ENCODE measurements around the gene STAM2. TPM values are rescaled to one million over a fixed set of nuclear protein-coding genes. Genes with fewer than 3 reads are reported as not detected.
A peak's percentile ranks its signal among the peaks of the same experiment; 100 is the strongest.

Gene STAM2
- polyA plus RNA-seq, 2 of the 4 experiments (the other 2 are of a cell fraction), result 13.8 to 34.5 TPM

DNA sequence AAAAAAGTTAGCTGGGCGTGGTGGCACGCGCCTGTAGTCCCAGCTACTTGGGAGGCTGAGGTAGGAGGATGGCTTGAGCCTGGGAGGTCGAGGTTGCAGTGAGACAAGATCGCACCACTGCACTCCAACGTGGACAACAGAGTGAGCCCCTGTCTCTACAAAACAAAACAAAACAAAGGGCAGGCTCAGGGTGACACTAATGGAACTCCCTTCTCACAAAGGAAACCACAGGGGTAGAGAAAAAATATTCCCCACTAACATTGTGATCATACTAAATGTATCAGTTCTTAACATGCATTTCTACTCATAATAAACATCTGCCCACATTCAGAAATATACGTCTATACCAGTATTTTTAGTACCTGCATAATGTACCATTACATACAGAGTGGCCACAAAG is 21.1 kb downstream of the STAM2 start:
- no peak for ATAC-seq
- Histone ChIP-seq H3K4me1 (0 out of 3 replicates have a peak, but pooled peaks cover 3% of the 10 kb centered on the region), H3K4me3 (no peak overlapping the region), H3K27ac (no peak overlapping the region), H3K4me2 (no peak overlapping the region), H3K9me3 (0 out of 3 replicates have a peak, but pooled peaks cover 3% of the 10 kb centered on the region)
- 89% methylated on average over 7 of the region's 7 CpGs for WGBS (ENCODE audit: missing lambda C conversion rate)
- FAIRE-seq, result no peak
- TF ChIP-seq EHMT2 (IDR thresholded peaks at IDR 0.05; ENCODE audit: low read depth) (no peak), HOXB13 (CRISPR knock-in tag; IDR thresholded peaks at IDR 0.05; ENCODE audit: low read depth) (no peak), KDM1A (IDR thresholded peaks at IDR 0.05; ENCODE audit: low read depth) (no peak), MYC (IDR thresholded peaks at IDR 0.05; ENCODE audit: borderline replicate concordance, low read length) (no peak), ZSCAN20 (CRISPR knock-in tag; IDR thresholded peaks at IDR 0.05) (no peak), SREBF2 (IDR thresholded peaks at IDR 0.05) (no peak), HES2 (IDR thresholded peaks at IDR 0.05) (no peak), RAD21 (conservative IDR thresholded peaks at IDR 0.05 in 1 of 2, IDR thresholded peaks at IDR 0.05 in 1 of 2) (no peak), JUN (IDR thresholded peaks at IDR 0.05) (no peak), HOXA7 (CRISPR knock-in tag; IDR thresholded peaks at IDR 0.05) (no peak)
- CTCF ChIA-PET, result interaction anchor here (1.2 to 2.1 kb wide), 2 partner anchors 115 to 117 kb away, joined by 4 to 8 read pairs; no protein-coding TSS in a partner anchor
- POLR2A ChIA-PET, result no interaction called here
- DNase-seq (ENCODE audit: low read depth in 1 of 2, low spot score in 1 of 2), result no peak

DNA sequence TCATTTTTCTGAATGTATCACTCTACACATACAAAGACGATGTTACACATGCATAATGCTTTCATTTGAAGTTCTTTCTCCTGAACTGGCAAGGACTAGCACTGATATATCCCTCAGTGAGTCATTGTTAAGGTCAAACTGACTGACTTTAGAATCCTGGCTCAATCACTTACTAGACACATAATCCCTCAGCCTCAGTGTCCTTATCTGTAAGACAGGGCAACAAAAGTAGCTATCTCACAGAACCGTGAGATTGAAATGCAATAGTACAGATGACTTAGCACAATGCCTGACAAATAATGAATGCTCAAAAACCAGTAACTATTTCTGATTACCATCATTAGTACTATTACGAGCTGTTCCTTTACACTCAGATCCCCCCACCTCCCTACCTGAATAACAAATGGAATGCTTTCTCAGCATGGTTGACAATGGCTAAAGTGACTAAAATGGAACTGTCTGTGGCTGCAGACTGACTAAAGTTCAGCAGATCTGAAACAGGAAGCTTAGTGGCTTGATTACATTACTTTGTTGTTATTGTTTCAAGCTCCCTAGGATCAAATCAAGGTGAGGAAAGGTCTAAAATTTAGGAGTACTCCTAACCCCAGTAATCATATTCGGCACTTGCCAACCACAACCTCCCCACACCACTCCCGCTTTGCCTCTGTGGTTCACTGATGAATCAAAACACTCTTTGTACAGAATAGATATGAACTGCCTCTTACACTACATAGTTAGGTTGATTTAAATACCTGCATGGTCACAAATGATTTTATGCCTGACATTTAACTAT is 40.9 kb downstream of the STAM2 start:
- TF ChIP-seq CHD2 (IDR thresholded peaks at IDR 0.05; ENCODE audit: low read length, partially characterized antibody) (no peak), MAFK (IDR thresholded peaks at IDR 0.05; ENCODE audit: partially characterized antibody) (no peak), HOXB5 (CRISPR knock-in tag; IDR thresholded peaks at IDR 0.05) (no peak), HOXA7 (CRISPR knock-in tag; IDR thresholded peaks at IDR 0.05) (no peak), RFX5 (IDR thresholded peaks at IDR 0.05) (no peak), KDM5A (IDR thresholded peaks at IDR 0.05) (no peak), HES2 (IDR thresholded peaks at IDR 0.05) (no peak), FOSB (CRISPR knock-in tag; IDR thresholded peaks at IDR 0.05) (no peak), RARB (CRISPR knock-in tag; IDR thresholded peaks at IDR 0.05) (no peak), BHLHE40 (IDR thresholded peaks at IDR 0.05; ENCODE audit: low read depth, low read length) (no peak), RCOR1 (IDR thresholded peaks at IDR 0.05; ENCODE audit: low read depth, low read length) (no peak), SREBF2 (IDR thresholded peaks at IDR 0.05) (no peak), ZC3H11A (IDR thresholded peaks at IDR 0.05) (no peak), GATA3 (IDR thresholded peaks at IDR 0.05; ENCODE audit: borderline replicate concordance) (no peak), CEBPB (IDR thresholded peaks at IDR 0.05) (no peak)
- TF ChIP-seq, protein P1, sequence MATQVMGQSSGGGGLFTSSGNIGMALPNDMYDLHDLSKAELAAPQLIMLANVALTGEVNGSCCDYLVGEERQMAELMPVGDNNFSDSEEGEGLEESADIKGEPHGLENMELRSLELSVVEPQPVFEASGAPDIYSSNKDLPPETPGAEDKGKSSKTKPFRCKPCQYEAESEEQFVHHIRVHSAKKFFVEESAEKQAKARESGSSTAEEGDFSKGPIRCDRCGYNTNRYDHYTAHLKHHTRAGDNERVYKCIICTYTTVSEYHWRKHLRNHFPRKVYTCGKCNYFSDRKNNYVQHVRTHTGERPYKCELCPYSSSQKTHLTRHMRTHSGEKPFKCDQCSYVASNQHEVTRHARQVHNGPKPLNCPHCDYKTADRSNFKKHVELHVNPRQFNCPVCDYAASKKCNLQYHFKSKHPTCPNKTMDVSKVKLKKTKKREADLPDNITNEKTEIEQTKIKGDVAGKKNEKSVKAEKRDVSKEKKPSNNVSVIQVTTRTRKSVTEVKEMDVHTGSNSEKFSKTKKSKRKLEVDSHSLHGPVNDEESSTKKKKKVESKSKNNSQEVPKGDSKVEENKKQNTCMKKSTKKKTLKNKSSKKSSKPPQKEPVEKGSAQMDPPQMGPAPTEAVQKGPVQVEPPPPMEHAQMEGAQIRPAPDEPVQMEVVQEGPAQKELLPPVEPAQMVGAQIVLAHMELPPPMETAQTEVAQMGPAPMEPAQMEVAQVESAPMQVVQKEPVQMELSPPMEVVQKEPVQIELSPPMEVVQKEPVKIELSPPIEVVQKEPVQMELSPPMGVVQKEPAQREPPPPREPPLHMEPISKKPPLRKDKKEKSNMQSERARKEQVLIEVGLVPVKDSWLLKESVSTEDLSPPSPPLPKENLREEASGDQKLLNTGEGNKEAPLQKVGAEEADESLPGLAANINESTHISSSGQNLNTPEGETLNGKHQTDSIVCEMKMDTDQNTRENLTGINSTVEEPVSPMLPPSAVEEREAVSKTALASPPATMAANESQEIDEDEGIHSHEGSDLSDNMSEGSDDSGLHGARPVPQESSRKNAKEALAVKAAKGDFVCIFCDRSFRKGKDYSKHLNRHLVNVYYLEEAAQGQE (IDR thresholded peaks at IDR 0.05), result no peak
- TF ChIP-seq, protein P2, sequence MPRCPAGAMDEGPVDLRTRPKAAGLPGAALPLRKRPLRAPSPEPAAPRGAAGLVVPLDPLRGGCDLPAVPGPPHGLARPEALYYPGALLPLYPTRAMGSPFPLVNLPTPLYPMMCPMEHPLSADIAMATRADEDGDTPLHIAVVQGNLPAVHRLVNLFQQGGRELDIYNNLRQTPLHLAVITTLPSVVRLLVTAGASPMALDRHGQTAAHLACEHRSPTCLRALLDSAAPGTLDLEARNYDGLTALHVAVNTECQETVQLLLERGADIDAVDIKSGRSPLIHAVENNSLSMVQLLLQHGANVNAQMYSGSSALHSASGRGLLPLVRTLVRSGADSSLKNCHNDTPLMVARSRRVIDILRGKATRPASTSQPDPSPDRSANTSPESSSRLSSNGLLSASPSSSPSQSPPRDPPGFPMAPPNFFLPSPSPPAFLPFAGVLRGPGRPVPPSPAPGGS (IDR thresholded peaks at IDR 0.05), result no peak
- TF ChIP-seq, protein P3, sequence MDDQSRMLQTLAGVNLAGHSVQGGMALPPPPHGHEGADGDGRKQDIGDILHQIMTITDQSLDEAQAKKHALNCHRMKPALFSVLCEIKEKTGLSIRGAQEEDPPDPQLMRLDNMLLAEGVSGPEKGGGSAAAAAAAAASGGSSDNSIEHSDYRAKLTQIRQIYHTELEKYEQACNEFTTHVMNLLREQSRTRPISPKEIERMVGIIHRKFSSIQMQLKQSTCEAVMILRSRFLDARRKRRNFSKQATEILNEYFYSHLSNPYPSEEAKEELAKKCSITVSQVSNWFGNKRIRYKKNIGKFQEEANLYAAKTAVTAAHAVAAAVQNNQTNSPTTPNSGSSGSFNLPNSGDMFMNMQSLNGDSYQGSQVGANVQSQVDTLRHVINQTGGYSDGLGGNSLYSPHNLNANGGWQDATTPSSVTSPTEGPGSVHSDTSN (IDR thresholded peaks at IDR 0.05), result no peak
- POLR2A ChIA-PET, result no interaction called here
- CTCF ChIA-PET, result interaction anchor here (0.9 kb wide), 1 partner anchor 109 kb away, joined by 3 read pairs; no protein-coding TSS in a partner anchor
- 61% methylated on average over 5 of the region's 5 CpGs for WGBS (ENCODE audit: missing lambda C conversion rate)
- FAIRE-seq (no peak), DNase-seq (ENCODE audit: low read depth in 1 of 2, low spot score in 1 of 2) (no peak), ATAC-seq (peak; percentile 62 to 82)
- no peaks in the 10 kb centered on the region for H3K9me3 ChIP-seq
- H3K4me3 ChIP-seq, result no peak overlapping the region
- peaks cover 33% of the 10 kb centered on the region for H3K4me1 ChIP-seq
- H3K4me2 ChIP-seq, result peak overlapping the region; percentile 46
- peak overlapping the region in 1 of 2 experiments; percentile 34; a peak in 2 of 6 replicates for H3K27ac ChIP-seq
